CD4-positive, alpha-beta T cell treated with Interleukin-12 subunit alpha and Interleukin-12 subunit beta, for 1 hour (primary cell): ENCODE measurements around the gene SCRN1.
"Not testable (repeated sequence)": the region's sequence is repeated elsewhere in the genome, so short reads cannot be mapped to it uniquely, and the experiment has no call there.

ENCODE experiments used
- DNase-seq: peaks from one replicate; pipeline ENCODE4 v3.0.0-alpha.2; 2020

SCRN1 gene

GRCh38 chr7:29924006-29924405 is 65.6 kb downstream of the SCRN1 start:
- DNase-seq = no peak

DNA sequence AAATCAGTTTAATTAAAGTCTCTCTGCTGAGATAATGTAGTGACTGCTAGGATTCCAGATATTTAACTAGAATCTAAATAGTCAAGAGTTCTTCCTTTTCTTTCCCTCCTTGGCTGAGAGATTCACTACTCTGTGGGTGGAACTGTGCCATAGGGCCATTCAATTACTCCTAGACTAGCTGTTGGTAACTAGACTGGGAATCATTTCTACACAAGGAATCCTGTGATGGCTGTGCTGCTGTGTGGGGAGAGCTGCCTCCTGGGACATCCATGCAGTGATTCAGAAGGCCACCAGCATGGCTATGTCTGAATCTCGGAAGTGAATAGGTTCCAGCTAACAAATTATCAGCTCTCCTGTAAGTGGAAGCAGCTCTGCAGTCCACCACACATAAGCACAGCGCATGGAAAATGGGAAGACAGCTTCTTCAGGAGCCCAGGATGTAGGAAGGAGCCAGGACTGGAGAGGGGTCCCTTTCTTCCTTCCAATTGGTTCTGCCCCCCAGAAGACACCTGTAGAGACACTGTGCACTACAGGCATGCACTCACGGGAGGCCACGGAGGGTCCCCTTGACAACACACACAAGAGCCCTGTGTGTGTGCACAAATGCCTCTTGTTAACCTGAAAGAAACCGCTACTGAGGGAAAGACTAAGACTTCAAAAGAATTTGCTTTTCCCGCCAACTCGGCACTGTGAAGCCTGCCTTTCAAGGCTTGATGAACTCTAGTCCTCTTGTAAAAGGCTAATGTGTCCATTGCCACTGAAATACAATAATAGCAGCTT is 66.5 kb downstream of the SCRN1 start:
- no peak for DNase-seq

DNA sequence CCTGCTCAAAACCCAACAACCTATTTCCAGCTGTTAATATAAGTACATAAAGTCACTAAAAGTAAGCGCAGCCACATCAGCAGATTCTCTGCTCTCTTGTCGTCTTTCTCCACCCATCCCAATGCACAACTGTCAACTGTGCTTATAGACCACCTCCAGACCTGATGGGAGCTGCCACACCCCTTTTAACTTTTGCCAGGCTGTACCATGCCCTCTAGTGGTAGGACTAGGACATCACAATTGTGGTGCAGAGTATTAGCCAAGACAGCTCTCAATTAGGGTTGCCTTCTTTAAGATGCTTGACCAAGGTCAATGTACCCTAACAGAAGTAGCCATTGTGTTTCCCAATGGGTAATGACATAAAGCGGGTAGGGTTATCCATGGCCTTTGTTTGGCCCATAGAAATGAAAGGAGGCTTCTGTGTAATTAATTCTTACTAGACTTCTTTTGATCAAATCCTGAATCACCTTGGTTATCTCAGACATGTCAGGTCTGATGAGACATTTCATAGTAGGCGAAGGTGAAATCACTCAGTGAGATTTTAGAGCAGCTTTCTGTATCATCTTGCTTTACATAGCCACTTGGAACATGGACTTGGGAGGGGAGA is 68.1 kb downstream of the SCRN1 start:
- DNase-seq = peak; percentile 53

- DNase-seq = no peak
Observed at GRCh38 chr7:29920491-29920890, 69.1 kb downstream of the SCRN1 start.

DNA sequence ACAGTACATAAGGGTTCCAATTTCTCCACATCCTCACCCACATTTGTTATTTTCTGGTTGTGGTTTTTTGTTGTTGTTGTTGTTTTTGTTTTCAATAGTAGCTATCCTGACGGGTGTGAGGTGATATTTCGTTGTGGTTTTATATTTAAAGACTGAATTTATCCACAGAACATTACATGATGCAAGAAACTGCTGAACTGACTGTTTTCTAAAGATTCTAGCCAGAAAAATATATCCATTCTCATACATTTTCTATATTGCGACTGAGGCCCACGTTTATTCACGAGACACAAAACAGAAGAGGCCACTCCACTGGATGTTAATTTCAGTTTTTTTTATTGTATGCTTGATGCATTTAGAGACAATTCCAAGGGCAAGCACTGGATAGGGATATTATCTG is 69.8 kb downstream of the SCRN1 start:
- DNase-seq = no peak

GRCh38 chr7:29918850-29919249 is 70.8 kb downstream of the SCRN1 start:
- DNase-seq = no peak

DNA sequence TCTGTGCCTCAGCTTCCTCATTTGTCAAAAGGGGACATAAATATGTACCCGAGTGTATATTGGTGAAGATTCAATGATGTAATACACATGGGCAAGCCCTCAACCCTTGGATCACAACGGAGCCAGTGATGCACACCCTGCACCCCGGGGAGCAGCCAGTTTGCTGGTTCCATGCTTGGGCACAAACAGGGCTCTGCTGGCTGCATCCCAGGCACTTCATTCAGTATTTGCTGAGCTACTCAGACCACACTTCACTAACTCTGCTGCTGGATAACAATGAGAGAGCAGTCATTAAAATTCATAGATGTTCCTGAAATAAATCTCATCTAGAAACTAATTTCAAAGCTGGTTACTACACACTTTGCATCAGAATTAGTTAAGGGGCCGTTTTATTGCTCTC is 72.0 kb downstream of the SCRN1 start:
- no peak for DNase-seq

GRCh38 chr7:29915481-29916215 is 74.0 kb downstream of the SCRN1 start:
- no peak for DNase-seq

DNA sequence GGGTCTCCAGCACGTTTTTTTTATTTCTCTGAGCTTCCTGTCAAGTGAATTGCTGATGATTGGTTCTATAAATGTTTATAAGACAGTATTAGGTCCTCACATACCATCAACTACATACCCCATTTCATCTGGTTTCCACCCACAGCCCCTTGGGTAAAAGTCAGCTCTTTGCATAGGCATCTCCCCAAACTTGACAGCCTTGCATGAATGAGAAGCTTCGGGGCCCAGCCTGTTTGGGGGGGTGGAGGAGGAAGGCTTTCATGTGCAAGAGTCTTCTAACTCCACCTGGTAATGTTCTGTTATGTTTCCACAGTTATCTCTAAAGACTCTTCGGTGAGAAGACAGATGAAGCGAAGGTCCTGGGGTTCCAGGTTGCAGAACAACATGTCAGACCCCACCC is 75.4 kb downstream of the SCRN1 start:
- no peak for DNase-seq

DNA sequence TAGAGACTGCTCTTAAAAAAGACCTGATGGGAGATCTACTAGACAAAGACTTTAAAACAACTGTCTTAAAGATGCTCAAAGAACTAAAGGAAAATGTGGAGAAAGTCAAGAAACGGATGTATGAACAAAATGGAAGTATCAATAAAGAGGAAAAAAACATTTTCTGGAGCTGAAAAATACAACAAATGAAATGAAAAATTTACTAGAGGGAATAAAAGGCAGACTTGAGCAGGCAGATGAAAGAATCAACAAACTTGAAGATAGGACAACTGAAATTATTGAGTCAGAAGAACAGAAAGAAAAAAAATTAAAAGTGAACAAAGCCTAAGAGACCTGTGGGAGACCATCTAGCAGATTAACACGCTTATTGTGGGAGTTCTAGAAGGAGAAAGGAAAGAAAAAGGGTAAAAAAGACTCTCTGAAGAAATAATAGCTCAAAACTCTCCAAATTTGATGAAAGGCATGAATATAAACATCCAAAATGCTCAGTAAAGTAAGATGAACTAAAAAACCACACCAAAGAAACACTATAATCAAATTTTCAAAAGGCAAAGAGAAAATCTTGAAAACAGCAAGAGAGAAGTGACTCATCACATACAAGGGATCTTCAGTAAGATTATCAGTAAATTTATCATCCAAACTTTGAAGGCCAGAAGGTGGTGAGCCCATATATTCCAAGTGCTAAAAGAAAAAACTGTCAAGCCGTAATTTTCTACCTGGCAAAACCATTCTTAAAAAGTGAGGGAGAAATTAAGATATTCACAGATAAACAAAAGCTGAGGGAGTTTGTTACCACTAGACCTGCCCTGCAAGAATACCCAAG is 83.2 kb downstream of the SCRN1 start:
- no peak for DNase-seq

DNA sequence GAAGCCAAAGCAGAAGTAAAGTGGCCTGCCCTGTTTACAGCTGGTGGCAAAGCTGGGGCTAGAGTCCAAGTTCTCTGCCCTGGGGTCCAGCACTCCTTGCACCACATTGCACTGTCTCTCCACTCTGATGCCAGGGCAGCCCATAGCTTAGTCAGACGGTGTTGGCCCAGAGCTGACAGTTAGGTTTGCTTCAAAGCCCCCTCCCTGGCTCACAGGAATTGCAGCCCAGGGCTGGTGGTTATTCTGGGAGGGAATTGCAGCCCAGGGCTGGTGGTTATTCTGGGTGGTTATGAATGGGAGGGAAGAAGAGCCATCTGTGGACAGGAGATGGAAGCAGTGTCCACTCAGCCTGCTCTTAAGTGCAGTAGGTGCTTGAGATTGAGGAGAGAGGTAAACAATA is 88.9 kb downstream of the SCRN1 start:
- DNase-seq = no peak

DNA sequence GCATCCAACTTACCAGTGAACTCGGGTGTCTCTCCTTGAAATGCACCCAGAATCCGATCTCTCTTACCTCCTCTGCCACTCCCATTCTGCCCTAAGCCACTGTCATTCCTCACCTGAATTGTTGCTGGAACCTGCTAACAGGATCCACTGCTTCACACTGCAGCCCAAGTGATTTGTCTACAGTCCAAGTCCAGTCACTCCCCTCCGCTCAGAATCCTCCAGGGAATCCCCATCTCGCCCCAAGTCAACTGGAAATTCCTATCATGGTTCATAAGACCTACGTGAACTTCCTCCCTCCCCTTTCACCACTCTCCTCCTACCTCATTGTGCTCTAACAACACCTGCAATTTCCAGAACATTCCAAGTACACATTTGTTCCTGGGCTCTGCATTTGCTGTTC is 91.3 kb downstream of the SCRN1 start:
- no peak for DNase-seq

GRCh38 chr7:29896685-29897411 is 92.8 kb downstream of the SCRN1 start:
- DNase-seq = no peak

DNA sequence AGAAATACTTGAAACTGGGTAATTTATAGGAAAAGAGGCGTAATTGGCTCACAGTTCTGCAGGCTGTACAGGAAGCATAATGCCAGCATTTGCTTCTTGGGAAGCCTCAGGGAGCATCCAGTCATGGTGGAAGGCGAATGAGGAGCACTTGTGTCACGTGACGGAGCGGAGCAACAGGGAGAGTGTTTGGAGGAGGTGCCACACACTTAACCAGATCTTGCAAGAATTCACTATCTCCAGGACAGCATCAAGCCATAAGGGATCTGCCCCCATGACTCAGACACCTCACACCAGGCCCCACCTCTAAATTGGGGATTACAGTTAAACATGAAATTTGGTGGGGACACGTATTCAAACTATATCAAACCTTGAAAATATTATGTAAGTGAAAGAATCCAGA is 94.0 kb downstream of the SCRN1 start:
- DNase-seq = no peak

GRCh38 chr7:29894256-29894655 is 95.3 kb downstream of the SCRN1 start:
- DNase-seq = no peak

GRCh38 chr7:29893351-29893965 is 96.1 kb downstream of the SCRN1 start:
- DNase-seq = no peak

GRCh38 chr7:29892231-29892630 is 97.4 kb downstream of the SCRN1 start:
- DNase-seq = no peak

GRCh38 chr7:29891766-29892165 is 97.8 kb downstream of the SCRN1 start:
- DNase-seq = no peak

DNA sequence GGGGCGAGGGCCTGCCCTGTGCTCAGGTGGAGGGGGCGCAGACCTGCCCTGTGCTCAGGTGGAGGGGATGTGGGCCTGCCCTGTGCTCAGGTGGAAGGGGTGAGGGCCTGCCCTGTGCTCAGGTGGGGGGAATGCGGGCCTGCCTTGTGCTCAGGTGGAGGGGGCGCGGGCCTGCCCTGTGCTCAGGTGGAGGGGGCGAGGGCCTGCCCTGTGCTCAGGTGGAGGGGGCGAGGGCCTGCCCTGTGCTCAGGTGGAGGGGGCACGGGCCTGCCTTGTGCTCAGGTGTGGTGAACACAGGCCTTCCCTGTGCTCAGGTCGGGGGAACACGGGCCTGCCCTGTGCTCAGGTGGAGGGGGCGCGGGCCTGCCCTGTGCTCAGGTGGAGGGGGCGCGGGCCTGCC is 98.8 kb downstream of the SCRN1 start:
- not testable (repeated sequence) for DNase-seq

GRCh38 chr7:29890251-29890650 is 99.3 kb downstream of the SCRN1 start:
- no peak for DNase-seq

- DNase-seq = no peak
Observed at GRCh38 chr7:29889288-29889687, 100.3 kb downstream of the SCRN1 start.

DNA sequence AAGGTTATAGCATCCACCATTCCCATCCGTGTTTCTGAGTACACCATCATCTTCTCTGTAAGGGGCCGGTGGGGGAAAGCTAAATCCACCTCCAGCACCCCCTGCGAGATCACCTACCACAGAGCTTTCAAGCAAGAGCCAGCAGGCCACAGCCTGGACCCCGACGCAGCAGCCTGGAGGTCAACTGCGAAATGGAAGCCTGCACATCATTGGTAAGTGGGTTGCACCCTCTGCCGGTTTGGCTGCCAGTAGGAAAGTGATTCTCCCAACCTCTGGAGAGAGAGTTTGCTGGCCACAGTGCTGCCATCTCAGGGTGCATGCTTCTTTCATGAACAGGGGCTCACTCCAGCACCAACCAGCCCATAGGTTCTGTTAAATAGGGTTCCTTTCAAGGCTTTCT is 101.6 kb downstream of the SCRN1 start:
- DNase-seq = no peak
